ENCODE results near the gene RNF2. TPM values are rescaled to one million over a fixed set of nuclear protein-coding genes. Genes with fewer than 3 reads are reported as not detected.

The RNF2 gene
- total RNA-seq, 4 donors from 2014 or later, result 11.9 to 15.3 (median 13.0) TPM

GRCh38 chr1:185144233-185144632 lies 98.9 kb downstream of the RNF2 start:
- no peak for DNase-seq
- TF ChIP-seq CTCF (IDR thresholded peaks at IDR 0.05), result no peak
- no peak for TF ChIP-seq POLR2A (IDR thresholded peaks at IDR 0.05)
- intact Hi-C loops (cut with DNase I), result no loop called here
- Histone ChIP-seq H3K9me3 (no peaks in the 10 kb centered on the region), H3K27ac (no peak overlapping the region), H3K4me1 (no peaks in the 10 kb centered on the region), H3K36me3 (peaks cover 0 to 96% (median 0%) of the 10 kb centered on the region in 3 donors), H3K4me3 (no peak overlapping the region), H3K27me3 (no peaks in the 10 kb centered on the region)

- no peak overlapping the region for H3K27ac ChIP-seq
- peaks cover 0 to 32% (median 10%) of the 10 kb centered on the region in 3 donors for H3K4me1 ChIP-seq
- no peaks in the 10 kb centered on the region for H3K27me3 ChIP-seq
- H3K4me3 ChIP-seq, result no peak overlapping the region
- 90 to 93% methylated on average over 5 of the region's 5 CpGs for WGBS, 2 donors
- no peak for TF ChIP-seq CTCF (IDR thresholded peaks at IDR 0.05)
- TF ChIP-seq POLR2A (IDR thresholded peaks at IDR 0.05), result no peak
- no peak for DNase-seq
- peaks cover 0 to 52% (median 0%) of the 10 kb centered on the region in 3 donors for H3K36me3 ChIP-seq
- H3K9me3 ChIP-seq, result no peaks in the 10 kb centered on the region
- intact Hi-C loops (cut with DNase I), result no loop called here
Observed at GRCh38 chr1:185151215-185151614, 105.9 kb downstream of the RNF2 start.

Small RNAs within 50 kb of the gene (small RNA-seq; reads per million reads assigned to genes)
- 0 to 0.27 (median 0.07) reads per million in 4 donors for gene RNA5SP72

Other genes with a start within 250 kb of the RNF2 start
- gene NIBAN1, start 71.0 kb upstream of the RNF2 start, total RNA-seq, result 100 to 1,000 TPM in 1 of 4 donors, 10 to 100 TPM in 3; 23.8 to 146 (median 54.2) TPM
- gene TRMT1L, start 111.4 kb downstream of the RNF2 start, total RNA-seq, result 10 to 100 TPM in 3 of 4 donors, 1 to 10 TPM in 1; 7.9 to 29.9 (median 15.3) TPM
- gene SWT1, start 111.6 kb downstream of the RNF2 start, total RNA-seq, result 1 to 10 TPM; 1.9 to 6.5 (median 3.5) TPM

Measured in esophagus squamous epithelium (tissue), 5 donors.